ENCODE data around the gene MIF.
"Not testable (repeated sequence)": the region's sequence is repeated elsewhere in the genome, so short reads cannot be mapped to it uniquely, and the experiment has no call there.

DNA sequence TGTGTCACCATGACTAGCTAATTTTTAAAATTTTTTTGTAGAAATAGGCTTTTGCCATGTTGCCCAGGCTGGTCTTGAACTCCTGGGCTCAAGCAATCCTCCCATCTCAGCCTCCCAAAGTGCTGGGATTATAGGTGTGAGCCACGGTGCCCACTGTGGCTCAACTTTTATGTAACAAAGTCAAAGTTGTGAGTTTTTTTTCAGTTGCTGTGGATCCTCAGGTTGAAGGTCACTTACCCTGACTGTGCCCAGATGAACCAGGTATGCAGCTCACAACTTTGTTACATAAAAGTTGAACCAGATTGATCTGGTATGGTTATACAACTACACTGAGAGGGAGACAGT is 26.1 kb downstream of the MIF start:
- TF ChIP-seq, protein P1, sequence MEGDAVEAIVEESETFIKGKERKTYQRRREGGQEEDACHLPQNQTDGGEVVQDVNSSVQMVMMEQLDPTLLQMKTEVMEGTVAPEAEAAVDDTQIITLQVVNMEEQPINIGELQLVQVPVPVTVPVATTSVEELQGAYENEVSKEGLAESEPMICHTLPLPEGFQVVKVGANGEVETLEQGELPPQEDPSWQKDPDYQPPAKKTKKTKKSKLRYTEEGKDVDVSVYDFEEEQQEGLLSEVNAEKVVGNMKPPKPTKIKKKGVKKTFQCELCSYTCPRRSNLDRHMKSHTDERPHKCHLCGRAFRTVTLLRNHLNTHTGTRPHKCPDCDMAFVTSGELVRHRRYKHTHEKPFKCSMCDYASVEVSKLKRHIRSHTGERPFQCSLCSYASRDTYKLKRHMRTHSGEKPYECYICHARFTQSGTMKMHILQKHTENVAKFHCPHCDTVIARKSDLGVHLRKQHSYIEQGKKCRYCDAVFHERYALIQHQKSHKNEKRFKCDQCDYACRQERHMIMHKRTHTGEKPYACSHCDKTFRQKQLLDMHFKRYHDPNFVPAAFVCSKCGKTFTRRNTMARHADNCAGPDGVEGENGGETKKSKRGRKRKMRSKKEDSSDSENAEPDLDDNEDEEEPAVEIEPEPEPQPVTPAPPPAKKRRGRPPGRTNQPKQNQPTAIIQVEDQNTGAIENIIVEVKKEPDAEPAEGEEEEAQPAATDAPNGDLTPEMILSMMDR (IDR thresholded peaks at IDR 0.05; ENCODE audit: low read depth, low read length), result not testable (repeated sequence)
- not testable (repeated sequence) for TF ChIP-seq EZH2phosphoT487 (IDR thresholded peaks at IDR 0.05; ENCODE audit: low read depth)

All from OCI-LY3 (cell line).